8988T (cell line): ENCODE data around the gene TAS2R60.
"Not testable (repeated sequence)": the region's sequence is repeated elsewhere in the genome, so short reads cannot be mapped to it uniquely, and the experiment has no call there.

ENCODE experiments used
- DNase-seq: peaks from one replicate; pipeline ENCODE4 v3.0.0; 2011

Gene TAS2R60

DNA sequence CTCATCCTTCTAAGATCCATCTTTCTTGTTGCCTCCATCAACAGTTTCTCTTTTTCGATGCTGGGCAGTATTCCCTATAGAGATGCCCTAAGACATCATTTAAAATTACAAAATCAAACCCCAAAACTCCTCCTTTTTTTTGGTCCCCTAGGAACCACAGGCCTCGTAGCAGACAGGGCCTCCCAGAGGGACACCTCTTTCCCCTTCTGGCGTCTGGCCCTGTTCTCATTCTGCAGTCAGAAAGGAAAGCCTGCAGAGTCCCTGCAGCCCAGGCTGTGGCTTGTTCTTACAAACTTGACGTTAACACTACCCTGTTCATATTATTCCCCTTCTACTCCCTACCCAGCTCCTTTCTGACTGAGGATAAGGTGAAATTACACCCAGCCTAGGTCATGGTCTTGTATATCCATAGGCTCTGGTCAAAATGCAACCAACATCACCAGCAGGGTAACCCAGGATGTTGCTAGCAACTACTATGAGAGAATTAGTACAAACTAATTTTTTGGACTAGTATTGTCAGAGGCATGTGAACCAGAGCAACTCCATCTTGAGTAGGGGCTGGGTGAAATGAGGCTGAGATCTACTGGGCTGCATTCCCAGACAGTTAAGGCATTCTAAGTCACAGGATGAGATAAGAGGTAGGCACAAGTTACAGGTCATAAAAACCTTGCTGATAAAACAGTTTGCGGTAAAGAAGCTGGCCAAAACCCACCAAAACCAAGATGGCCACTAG, 31.1 kb upstream of the TAS2R60 start:
- DNase-seq, result no peak

DNA sequence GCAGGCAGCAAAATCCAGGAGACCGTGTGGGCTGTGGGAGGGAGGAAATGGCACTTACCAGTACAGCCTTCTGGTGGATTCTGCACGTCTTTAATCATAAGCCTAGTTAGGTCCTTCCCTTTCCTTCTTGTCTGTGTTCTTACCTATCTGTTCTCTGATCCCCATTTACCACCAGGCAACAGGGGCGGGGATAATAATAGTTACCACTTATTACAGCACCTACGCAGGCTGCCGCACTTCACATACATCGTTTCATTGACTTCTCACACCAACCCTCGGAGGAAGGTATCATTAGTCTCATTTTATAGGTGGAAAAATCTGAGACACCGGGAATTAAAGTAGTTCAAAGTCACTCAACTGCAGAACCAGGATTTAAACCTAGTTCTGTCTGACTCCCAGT, 30.1 kb upstream of the TAS2R60 start:
- DNase-seq, result no peak

DNA sequence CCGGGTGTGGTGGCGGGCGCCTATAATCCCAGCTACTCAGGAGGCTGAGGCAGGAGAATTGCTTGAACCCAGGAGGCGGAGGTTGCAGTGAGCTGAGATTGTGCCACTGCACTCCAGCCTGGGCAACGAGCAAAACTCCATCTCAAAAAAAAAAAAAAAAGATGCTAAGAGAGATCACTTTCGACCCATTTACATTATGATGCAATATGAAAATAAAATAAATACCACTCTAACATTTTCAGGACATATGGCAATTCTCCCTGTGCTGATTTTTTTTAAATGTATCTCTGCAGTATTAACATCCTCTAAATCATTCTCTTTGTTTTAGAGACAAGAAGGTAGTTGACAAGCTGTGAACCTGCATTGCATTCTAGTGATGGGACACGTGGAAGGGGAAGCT, 28.0 kb upstream of the TAS2R60 start:
- not testable (repeated sequence) for DNase-seq

- DNase-seq, result no peak
These were observed 27.4 kb upstream of the TAS2R60 start for GRCh38 chr7:143415742-143416397.

DNA sequence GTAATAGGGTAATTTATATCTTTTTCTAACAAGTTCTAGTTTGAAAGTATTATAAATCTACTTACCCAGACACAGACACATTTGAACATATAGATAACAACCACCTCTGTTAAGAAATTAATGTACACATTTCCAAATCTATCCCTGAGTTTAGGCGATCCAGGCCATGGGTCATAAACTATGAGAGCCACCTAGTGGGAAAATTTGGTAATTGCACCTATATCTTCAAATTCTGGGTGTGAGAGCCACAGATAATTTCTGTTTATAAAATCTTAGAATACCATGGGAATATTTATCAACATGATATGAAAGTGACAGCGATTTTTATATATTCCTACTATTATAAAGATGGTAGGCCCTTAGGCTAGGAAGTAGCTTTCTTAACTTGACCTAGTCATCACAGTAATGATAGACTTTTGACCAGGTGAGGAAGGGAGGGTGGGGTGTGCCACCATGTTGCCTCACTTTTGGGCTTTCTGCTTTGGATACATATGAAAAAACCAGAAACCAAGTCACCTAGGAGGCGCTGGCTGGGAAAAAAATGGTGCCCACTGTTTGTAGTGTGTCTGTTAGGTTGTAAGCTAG, 26.6 kb upstream of the TAS2R60 start:
- no peak for DNase-seq

GRCh38 chr7:143417734-143418383, 25.4 kb upstream of the TAS2R60 start:
- no peak for DNase-seq

DNA sequence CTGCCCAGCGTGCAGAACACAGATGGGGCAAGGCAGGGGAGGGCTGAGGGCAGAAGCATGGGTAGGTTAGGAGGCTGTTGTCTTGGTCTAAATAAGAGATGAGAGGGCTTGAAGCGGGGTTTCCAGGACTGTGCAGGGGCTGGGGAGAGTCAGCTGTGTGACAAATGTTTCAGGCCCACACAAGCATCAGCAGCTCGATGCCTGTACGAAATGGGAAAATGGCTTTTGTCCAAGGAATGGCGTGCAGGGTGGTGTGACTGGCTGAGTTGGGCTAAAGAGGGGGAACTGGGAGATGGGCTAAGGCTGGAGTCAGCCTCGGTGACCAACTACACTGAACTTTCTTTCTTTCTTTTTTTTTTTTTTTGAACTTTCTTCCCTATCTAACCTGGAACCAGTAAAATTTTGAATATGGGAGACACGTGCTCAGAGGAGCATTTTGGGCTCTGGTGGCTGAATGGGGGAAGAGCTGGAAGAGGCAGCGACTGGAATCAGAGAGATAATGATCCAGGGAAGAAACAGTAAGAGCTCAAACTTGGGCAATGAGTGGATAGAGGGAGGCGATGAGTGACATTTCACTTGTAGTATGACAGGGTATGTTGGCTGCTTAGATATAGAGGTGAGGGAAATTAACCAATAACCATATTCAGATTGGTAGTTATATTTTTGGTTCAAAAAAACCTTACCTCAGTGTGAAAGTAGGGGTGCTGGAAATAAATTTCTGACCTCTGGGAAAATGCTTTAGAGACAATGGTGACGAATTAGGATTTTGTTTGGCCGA, 24.4 kb upstream of the TAS2R60 start:
- no peak for DNase-seq

GRCh38 chr7:143419880-143420279, 23.4 kb upstream of the TAS2R60 start:
- no peak for DNase-seq

- not testable (repeated sequence) for DNase-seq
These were observed 22.6 kb upstream of the TAS2R60 start for GRCh38 chr7:143420624-143421023.

- DNase-seq, result no peak
These were observed 21.2 kb upstream of the TAS2R60 start for GRCh38 chr7:143422033-143422432.

GRCh38 chr7:143424476-143424875, 18.8 kb upstream of the TAS2R60 start:
- DNase-seq, result not testable (repeated sequence)

- no peak for DNase-seq
These were observed 16.6 kb upstream of the TAS2R60 start for GRCh38 chr7:143426479-143427142.

- no peak for DNase-seq
These were observed 13.2 kb upstream of the TAS2R60 start for GRCh38 chr7:143429770-143430698.

DNA sequence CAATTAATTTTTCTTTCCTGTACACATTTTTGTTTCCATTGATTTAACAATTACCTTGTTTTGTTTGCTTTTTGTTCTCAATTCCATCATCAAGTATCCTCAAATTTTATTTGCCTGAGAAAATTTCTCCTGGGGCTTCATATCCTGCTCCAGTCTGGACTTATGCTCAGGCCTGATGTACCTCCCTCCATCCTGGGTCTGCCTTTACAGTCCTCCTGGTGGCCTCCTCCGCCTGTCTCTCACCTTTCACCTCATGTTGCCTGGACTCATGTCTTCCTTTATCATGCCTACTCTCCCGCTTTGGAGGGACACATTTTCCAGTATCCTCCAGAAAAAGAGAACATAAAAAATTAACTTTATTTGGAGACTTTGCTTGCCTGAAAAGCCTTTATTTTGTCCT, 12.1 kb upstream of the TAS2R60 start:
- DNase-seq, result no peak

DNA sequence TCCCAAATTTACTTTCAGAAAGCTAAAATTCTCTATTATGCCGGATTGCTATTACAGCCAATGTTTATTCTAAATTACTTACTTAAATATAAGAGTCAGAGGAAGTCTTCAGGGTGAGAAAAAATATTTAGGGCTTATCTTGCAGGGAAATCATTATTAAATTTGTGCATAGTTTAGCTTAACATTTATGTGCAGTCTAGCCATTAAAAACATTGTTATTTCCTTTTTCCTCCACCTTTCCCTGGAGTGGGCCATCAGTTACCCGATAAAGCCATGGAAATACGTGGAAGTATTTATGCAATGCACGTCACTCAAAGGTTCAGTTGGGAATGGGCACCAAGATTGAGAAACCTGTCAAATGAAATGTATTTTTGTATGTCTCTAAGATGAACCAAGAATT, 9.5 kb upstream of the TAS2R60 start:
- DNase-seq, result no peak

DNA sequence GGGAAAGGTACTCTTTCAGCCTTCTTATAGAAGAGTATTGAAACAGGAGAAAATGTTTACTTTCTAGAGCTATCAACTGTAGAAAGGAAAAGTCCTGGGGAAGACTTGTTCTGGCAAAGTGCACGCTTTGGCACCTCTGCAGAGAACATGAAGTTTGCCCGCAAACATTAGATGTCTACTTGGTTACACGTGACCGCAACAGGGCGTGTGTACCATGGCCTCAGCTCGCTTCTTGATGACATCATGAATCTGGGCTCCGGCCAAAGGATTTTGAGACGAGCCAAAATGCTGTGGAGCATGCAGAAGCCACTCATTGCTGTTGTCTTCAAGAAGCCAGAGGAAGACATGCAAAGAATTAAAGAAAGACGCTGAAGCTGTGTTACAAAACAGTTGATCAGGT, 8.6 kb upstream of the TAS2R60 start:
- DNase-seq, result no peak

DNA sequence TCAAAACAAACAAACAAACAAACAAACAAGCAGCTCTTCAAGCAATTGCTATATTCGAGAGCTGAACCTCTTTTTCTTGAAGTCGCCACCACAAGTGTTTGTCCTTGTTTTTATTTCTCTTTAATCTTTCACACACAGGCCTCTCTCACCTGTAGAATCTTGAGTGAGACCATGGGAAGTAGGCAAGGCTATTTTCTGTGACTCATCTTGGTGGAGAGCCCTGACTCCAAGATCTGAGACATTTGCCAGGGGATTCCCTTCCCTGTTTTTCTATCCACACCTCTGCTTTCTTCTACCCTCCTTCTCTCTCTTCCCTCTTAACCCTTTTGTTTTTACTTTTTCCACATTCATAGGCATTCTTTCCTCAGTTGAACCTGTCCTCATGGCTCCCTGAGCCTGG, 8.0 kb upstream of the TAS2R60 start:
- no peak for DNase-seq

- no peak for DNase-seq
These were observed 6.8 kb upstream of the TAS2R60 start for GRCh38 chr7:143436325-143436946.

DNA sequence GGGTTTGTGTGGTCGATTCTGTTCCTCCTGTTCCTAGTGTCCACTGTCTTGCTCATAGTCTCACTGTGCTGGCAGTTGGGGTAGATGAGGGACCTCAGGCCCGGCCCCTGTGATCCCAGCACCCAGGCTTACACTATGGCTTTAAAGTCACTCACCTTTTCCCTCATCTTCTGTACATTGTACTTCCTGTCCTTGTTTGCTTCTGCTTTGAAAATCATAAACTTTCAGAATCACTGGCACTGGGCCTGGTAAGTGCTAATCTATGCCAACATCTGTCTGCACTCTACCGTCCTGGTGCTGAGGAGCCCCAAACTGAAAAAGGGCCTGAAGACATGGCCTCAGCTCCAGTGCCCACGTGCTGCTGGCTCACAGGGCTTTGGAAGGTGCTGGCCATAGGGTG, 5.7 kb upstream of the TAS2R60 start:
- no peak for DNase-seq

- no peak for DNase-seq
These were observed 3.4 kb upstream of the TAS2R60 start for GRCh38 chr7:143439866-143440265.
